ENCODE results near the gene MAP3K15. TPM values are rescaled to one million over a fixed set of nuclear protein-coding genes. Genes with fewer than 3 reads are reported as not detected.
"Not testable (repeated sequence)": the region's sequence is repeated elsewhere in the genome, so short reads cannot be mapped to it uniquely, and the experiment has no call there.

MAP3K15 gene
- total and polyA plus RNA-seq, 2 of the 13 experiments (the other 11 are each of a cell fraction or from before 2014, with no cell fraction given) = 3.9 to 6.4 TPM

- no TSS peak for BruUV-seq (replicated peaks)
- intact Hi-C loops (cut with micrococcal nuclease; ENCODE audit: unreplicated experiment) = no loop called here
- Histone ChIP-seq H3K9me3 (ENCODE audit: low read length) (no peaks in the 10 kb centered on the region), H2AFZ (ENCODE audit: low read length) (no peak overlapping the region), H3K9ac (ENCODE audit: insufficient read depth, low read depth, low read length) (no peak overlapping the region), H3K4me1 (ENCODE audit: insufficient read depth, low read length) (peaks cover 14% of the 10 kb centered on the region), H3K79me2 (ENCODE audit: insufficient read depth, low read length) (no peaks in the 10 kb centered on the region), H3K4me3 (replicated peaks in 1 of 3; ENCODE audit: insufficient read depth in 1 of 3, low read depth in 2 of 3, low read length in 3 of 3) (no peak overlapping the region), H3K4me2 (ENCODE audit: low read depth, low read length) (no peak overlapping the region), H3K27ac (ENCODE audit: extremely low read length, insufficient read depth, low read length) (no peak overlapping the region), H3K36me3 (replicated peaks in 1 of 2; ENCODE audit: control insufficient read depth in 1 of 2, insufficient read depth in 2 of 2, low read length in 2 of 2) (no peaks in the 10 kb centered on the region), H3K27me3 (ENCODE audit: control insufficient read depth in 1 of 2, insufficient read depth in 2 of 2, low read length in 2 of 2) (no peaks in the 10 kb centered on the region), H4K20me1 (ENCODE audit: insufficient read depth, low read length) (no peaks in the 10 kb centered on the region)
- WGBS (ENCODE audit: low lambda C conversion rate) = 84% methylated on average over 5 of the region's 8 CpGs
- in situ Hi-C loops (cut with HindIII; ENCODE audit: extremely low pct_ligation_motif_present, low pct_unique_long_range_greater_than_20kb) = no loop called here
- no peak for ATAC-seq
- no peak for FAIRE-seq
- CTCF ChIA-PET (ENCODE audit: low intra/inter-chr PET ratio, low total read pairs) = no interaction called here
- no peak for TF ChIP-seq YEATS2 (CRISPR knock-in tag; IDR thresholded peaks at IDR 0.05; ENCODE audit: borderline replicate concordance)
- TF ChIP-seq ZFP1 (CRISPR knock-in tag; IDR thresholded peaks at IDR 0.05) = no peak
- TF ChIP-seq ZNF749 (CRISPR knock-in tag; IDR thresholded peaks at IDR 0.05; ENCODE audit: borderline replicate concordance) = no peak
- no peak for TF ChIP-seq JUND (CRISPR knock-in tag; IDR thresholded peaks at IDR 0.05)
- TF ChIP-seq GATAD2A (CRISPR knock-in tag; IDR thresholded peaks at IDR 0.05) = no peak
- TF ChIP-seq MTA3 (CRISPR knock-in tag; IDR thresholded peaks at IDR 0.05) = no peak
- TF ChIP-seq ZNF318 (CRISPR knock-in tag; IDR thresholded peaks at IDR 0.05) = no peak
- no peak for TF ChIP-seq HNRNPL (IDR thresholded peaks at IDR 0.05; ENCODE audit: low read depth, low read length)
- no peak for DNase-seq (ENCODE audit: low spot score)
- POLR2A ChIA-PET = no interaction called here
Measured at GRCh38 chrX:19512359-19512758, 2.9 kb downstream of the MAP3K15 start.

GRCh38 chrX:19511796-19512195 is 3.5 kb downstream of the MAP3K15 start:
- intact Hi-C loops (cut with micrococcal nuclease; ENCODE audit: unreplicated experiment); H3K9me3 ChIP-seq (ENCODE audit: low read length); H4K20me1 ChIP-seq (ENCODE audit: insufficient read depth, low read length); H3K4me3 ChIP-seq (replicated peaks in 1 of 3; ENCODE audit: insufficient read depth in 1 of 3, low read depth in 2 of 3, low read length in 3 of 3); H3K79me2 ChIP-seq (ENCODE audit: insufficient read depth, low read length); H3K27ac ChIP-seq (ENCODE audit: extremely low read length, insufficient read depth, low read length); H3K4me2 ChIP-seq (ENCODE audit: low read depth, low read length); in situ Hi-C loops (cut with HindIII; ENCODE audit: extremely low pct_ligation_motif_present, low pct_unique_long_range_greater_than_20kb); BruUV-seq (replicated peaks); DNase-seq (ENCODE audit: low spot score); H2AFZ ChIP-seq (ENCODE audit: low read length); H3K9ac ChIP-seq (ENCODE audit: insufficient read depth, low read depth, low read length); H3K36me3 ChIP-seq (replicated peaks in 1 of 2; ENCODE audit: control insufficient read depth in 1 of 2, insufficient read depth in 2 of 2, low read length in 2 of 2); POLR2A ChIA-PET; ATAC-seq; FAIRE-seq; H3K27me3 ChIP-seq (ENCODE audit: control insufficient read depth in 1 of 2, insufficient read depth in 2 of 2, low read length in 2 of 2); CTCF ChIA-PET (ENCODE audit: low intra/inter-chr PET ratio, low total read pairs): not testable (repeated sequence)
- H3K4me1 ChIP-seq (ENCODE audit: insufficient read depth, low read length) = peaks cover 14% of the 10 kb centered on the region
